Effector CD8-positive, alpha-beta T cell (primary cell): Measurements from ENCODE around the gene SNPH.
A peak's percentile ranks its signal among the peaks of the same experiment; 100 is the strongest.

ENCODE experiments used
- DNase-seq: peaks from one replicate; lab custom pipeline; 2025; lab: John Stamatoyannopoulos, UW

Gene SNPH

GRCh38 chr20:1307171-1307570 is 41.1 kb downstream of the SNPH start:
- no peak for DNase-seq

GRCh38 chr20:1307571-1307971 is 41.5 kb downstream of the SNPH start:
- DNase-seq = no peak

- no peak for DNase-seq
These were observed 42.1 kb downstream of the SNPH start for GRCh38 chr20:1308067-1308701.

DNA sequence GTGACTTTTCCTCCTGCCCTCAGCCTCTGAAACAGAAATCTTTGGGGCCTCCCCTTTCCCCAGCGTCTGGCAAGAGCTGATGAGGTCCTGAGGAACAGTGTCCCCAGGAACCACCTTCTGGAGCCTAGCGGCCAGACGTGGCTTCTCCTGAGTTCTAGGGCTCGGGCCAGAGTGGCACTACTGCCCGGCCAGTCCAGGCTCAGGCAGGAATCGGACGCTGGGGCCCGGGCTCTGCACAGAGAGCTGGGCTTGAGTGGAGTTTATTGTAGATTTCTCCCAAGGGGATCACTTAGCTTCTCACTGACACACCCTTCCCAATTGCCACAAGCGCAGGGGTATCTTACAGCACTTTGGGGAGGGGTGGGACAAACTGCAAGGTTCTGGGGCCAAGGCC is 42.6 kb downstream of the SNPH start:
- DNase-seq = no peak

DNA sequence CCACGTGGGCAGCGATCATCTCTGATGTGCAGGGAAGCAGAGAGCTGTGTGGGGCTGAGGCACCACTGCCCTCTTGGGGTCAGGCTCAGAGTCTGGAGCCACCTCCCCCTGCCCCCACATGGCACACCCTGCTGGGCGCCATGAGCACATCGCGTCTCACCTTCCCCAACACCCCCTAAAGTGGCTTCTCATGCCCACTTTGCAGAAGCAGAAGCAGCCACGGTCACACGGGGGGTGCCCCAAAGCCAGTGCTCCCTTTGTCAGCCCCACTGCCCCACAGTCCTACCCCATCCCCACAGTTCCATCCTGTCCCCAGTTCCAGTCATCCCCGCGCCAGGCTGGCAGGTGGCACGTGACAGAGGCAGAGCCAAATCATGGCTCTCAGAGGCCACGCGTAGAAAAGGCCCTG is 43.3 kb downstream of the SNPH start:
- DNase-seq = no peak

GRCh38 chr20:1310071-1310470 is 44.0 kb downstream of the SNPH start:
- no peak for DNase-seq

DNA sequence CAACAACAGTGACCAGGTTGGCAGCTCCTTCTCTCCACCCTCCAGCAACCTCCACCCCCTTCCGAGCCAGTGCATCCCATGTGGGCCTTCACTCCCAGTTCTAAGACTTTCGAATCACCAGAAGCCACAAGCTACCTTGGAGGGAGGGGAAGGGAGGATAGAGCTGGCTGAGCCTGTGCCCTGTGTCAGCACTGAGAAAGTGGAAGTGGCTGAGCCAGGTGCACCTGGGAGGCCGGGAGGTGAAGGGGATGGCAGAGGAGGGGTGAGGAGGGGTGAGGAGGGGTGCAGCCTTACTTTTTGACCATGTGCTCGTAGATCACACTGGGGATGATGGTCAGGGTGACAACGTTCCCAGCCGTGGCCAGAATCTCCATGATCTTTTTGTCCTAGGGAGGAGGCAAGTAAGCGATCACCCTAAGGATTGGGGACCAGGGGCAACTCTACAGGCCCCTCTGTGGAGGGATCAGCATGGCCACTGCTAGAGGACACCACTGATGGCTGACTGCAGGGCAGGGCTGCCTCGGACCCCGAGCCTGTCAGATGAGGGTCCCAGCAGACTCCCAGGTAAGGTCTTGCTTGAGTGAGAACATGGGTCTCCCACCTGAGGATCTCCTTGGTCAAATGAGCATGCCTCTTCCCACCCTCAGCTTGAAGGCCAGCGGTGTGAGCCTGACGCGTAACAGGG is 44.6 kb downstream of the SNPH start:
- DNase-seq = no peak

- no peak for DNase-seq
These were observed 46.2 kb downstream of the SNPH start for GRCh38 chr20:1312308-1312707.

DNA sequence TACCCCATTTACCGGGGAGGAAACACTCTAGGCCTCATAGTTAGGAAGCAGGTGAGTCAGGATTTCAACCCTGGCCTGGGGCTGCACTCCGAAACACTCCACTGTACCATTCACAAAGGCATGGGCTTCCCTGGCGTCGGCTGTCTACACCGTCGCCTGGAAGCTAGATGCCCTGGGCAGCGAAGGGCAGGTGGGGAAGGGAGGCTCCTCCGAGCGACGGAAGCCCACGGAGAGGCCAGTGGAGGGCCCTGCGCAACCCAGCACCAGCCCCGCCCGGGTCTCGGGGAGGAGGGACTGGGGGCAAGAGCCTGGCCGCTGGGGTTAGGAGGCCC is 46.8 kb downstream of the SNPH start:
- DNase-seq = no peak

DNA sequence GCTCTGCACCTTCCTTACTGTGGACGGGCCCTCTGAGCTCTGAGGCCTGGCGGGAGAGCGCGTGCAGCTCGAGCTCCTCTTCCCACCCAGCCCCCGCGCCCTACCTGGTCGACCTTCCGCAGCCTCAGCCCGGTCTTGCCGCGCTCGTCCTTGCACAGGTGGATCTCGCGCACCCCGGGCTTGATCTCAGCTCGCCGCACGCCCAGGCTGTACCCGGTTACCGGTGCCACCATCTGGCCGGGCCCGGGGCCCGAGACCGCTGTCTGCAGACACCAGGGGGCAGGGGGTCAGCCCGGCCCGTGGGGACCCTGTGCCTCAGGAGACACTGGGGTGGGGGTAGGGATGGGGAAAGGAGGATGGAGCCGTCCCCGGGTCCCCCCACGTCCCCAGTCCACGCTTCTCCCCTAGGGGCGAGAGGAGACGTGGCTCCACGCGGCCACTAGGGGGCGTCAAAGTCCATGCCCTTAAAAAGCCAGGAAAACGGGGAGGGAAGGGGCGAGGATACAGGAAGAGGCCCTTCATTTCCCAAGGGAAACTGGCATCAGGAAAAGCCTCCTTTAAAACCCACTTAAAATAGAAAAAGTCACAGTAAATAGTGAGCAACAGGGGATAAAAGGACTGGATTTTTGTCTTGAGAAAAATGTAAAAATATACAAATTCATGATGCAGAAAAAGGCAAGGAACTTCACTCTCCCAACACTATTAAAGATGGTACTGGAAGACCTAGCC is 47.3 kb downstream of the SNPH start:
- DNase-seq = peak; percentile 63

DNA sequence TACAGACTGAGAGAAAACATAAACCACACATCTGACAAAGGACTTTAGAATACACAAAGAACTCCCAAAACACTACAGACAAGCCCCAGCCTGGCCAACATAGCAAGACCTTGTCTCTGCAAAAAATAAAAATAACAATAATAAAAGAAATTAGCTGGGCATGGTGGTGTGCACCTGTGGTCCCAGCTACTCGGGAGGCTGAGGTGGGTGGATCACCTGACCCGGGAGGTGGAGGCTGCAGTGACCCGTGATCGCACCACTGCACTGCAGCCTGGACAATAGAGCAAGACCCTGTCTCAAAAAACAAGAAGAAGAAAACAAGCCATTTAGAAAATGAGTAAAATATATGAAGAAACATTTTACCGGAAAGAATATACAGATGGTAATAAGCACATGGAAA is 49.7 kb downstream of the SNPH start:
- no peak for DNase-seq

GRCh38 chr20:1317545-1318255 is 51.6 kb downstream of the SNPH start:
- no peak for DNase-seq

DNA sequence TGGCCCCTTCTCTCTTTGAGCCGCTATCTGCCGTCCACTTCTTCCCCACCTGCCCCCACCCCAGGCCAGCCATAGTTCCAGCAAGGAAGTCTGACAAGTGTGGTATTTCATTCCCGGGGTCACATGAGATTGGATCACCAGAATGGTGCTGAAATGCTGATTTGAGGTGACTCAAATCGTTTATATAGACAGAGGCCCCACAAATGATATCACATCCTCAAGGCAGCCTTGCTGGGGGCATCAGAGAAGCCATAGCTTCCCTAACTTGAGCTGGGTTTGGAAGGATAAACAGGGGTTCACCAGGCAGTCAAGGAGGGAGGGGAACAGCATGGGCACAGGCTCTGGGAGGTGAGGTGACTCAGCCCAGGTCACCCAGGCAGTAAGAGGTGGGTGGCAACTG is 53.0 kb downstream of the SNPH start:
- no peak for DNase-seq

DNA sequence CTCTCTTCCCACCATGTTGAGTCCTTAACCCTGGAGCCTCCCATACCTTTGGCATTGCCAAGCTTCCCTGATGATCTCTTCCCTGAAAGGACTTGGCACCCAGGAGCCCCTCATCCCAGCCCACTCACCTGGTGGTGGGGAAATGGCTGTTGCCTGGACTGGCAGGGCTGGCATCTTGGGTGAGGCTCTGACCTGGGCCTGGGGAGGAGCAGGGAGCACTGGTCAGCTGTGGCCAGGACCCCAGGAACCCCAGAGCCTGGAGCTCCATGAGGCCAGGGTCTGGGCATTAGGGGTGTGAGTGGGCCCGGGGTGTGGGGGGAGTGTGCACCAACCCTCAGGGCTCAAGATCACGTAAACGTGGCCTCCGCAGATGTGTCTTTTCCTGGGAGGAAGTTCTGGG is 53.4 kb downstream of the SNPH start:
- no peak for DNase-seq

DNA sequence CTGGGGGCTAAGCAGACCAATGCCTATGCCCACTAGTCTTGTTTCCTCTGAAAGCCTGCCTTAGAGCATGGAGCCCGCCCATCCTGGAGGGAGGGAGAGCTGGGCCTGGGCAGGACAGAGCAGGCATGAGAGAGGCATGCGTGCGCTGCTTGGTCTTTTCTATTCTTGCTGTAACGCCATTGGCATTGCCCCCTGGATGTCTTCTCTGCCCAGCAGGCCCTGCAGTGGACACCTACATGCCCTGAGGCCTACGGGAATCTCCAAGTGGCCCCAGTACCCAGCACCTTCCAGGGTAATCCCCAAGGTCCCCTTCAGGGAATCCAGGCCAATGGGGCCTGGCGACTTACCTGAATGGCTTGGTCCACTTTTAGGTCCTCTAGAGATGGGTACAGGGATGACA is 53.9 kb downstream of the SNPH start:
- no peak for DNase-seq

DNA sequence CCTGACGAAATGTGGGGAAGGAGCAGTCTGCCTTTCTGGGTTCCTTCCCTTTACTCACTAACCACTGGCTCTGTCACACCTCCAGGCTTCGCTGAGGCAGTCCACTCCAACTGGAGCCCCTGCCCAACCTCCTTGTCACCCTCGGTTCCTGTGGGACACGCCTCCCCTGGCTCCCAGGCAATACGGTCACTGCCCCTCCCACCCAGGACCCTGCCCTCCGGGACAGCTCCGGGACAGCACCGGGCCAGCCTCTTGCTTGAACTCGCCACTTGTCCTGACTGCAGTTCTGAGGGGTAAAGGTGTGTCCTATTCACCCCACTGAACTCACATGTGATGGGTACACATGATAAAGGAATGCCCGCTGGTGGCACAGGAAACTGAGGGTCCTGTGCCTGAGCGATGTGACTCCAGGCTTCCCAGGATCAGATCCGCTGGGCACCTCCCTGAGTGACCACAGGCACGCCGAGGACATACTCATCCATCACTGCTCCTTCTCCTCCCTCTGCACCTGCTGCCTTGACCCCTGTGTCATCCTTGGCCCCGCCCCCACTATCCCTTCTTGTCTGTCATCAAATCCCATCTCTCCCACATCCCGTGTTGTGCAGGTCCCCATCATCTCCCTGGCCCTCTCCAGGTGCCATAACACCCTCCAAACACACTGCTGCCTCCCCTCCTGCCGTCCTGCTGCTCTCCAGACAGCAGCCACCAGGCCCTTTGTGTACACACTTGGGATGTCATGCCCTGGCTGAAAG is 55.0 kb downstream of the SNPH start:
- DNase-seq = no peak

- DNase-seq = no peak
These were observed 55.5 kb downstream of the SNPH start for GRCh38 chr20:1321654-1321939.

DNA sequence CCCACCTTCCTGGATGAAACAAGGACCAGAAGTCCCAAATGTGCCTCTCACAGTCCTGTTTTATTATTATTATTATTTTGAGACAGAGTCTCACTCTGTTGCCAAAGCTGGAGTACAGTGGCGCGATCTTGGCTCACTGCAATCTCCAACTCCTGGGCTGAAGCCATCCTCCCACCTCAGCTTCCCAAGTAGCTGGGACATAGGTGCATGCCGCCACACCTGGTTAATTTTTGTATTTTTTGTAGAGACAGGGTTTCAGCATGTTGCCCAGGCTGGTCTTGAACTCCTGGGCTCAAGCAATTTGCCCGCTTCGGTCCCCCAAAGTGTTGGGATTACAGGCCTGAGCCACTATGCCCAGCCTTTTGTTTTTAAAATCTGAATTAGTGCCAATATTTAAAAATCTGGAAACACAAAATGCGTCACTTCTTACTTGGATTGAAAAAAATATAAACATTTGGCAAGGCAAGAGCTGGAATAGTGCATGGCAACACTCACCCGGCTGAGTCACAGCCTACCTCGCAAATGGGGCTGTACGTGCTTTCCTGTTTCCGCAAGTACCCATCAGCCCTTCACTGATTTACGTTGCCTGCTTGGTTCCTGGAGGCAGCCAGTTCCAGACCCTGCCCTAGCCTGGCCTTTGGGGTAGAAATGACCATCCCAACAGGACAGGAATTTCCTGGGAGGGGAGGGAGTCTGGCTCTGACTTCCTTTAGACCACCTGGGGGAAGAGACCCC is 56.6 kb downstream of the SNPH start:
- no peak for DNase-seq

DNA sequence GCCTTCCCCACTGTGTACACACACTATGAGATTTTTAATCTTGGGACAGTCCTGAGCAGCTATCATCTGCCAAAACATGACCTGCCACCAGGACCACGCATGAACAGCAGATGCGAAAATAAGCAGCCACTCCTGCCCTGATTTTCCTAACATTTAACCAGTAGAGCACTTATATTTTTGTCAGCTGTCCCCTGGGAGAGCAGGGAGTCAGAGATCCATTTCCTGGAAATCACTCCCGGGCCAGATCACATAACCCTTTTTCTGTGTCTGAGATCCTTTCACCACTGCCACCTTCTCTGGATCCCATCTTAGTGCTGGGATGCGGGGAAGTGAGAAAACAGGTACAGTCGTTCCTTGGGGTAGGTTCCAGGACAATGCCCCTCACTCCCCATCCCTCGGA is 57.2 kb downstream of the SNPH start:
- no peak for DNase-seq

- DNase-seq = no peak
These were observed 57.9 kb downstream of the SNPH start for GRCh38 chr20:1323830-1324597.
